Liver (tissue), 3 donors: ENCODE results near the gene BCHE.

Experiments used
- CTCF ChIP-seq: fragments of 150-350 bp; IDR thresholded peaks from 2 replicates; pipeline ENCODE4 v1.5.1; 2017; ENCODE audit warnings: improper control_type of control experiment, low read depth, low read length; ENCODE audit not compliant: missing input control
- JUND ChIP-seq, 2 donors: IDR thresholded peaks; 2 replicates each; pipeline ENCODE4 v1.6.1; 2016; ENCODE audit warnings: antibody characterized with exemption in 2 of 2
- RAD21 ChIP-seq, 2 donors: IDR thresholded peaks; 2 replicates each; pipeline ENCODE4 v1.6.1; 2016; ENCODE audit warnings: antibody characterized with exemption in 2 of 2, mild to moderate bottlenecking in 2 of 2
- SP1 ChIP-seq: IDR thresholded peaks from 2 replicates; pipeline ENCODE4 v1.6.1; 2018; ENCODE audit warnings: antibody characterized with exemption, mild to moderate bottlenecking
- TF ChIP-seq, protein P1 (sequence below): IDR thresholded peaks from 2 replicates; pipeline ENCODE4 v1.6.1; 2016; ENCODE audit warnings: antibody characterized with exemption
- TF ChIP-seq, protein P2 (sequence below): IDR thresholded peaks from 2 replicates; pipeline ENCODE4 v1.6.1; 2016; ENCODE audit warnings: antibody characterized with exemption
- donor health status: healthy.
- donor health status: healthy.

DNA sequence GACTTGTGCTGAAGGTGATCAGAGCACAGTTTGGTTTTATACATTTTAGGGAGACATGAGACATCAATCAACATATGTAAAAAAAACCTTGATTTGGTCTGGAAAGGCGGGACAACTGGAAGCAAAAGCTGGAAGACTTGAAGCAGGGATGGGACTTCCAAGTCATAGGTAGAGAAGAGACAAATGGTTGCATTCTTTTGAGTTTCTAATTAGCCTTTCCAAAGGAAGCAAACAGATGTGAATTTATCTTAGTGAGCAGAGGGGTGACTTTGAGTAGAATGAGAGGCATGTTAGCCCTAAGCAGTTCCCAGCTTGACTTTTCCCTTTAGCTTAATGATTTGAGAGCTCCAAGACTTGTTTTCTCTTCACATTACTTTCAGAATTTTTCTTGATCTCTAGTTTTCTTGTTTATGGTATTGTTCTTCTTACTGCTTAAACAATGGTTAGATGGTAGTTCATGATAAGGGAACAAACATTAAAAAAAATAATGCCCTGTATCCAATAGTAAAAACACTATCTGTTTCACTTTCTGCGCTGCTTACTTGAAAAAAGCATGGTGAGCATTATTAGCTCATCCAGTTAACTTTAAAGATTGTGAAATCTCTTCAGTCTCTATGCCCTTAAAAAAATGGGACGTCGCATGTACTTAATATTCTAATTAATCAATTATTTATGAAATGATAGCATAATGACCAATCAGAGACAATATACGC lies 48.5 kb upstream of the BCHE start:
- TF ChIP-seq, protein P1, sequence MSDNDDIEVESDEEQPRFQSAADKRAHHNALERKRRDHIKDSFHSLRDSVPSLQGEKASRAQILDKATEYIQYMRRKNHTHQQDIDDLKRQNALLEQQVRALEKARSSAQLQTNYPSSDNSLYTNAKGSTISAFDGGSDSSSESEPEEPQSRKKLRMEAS = no peak
- TF ChIP-seq CTCF = no peak
- TF ChIP-seq SP1 = no peak
- no peak for TF ChIP-seq RAD21 (IDR thresholded peaks at IDR 0.05)
- no peak for TF ChIP-seq JUND (IDR thresholded peaks at IDR 0.05)
- TF ChIP-seq, protein P2, sequence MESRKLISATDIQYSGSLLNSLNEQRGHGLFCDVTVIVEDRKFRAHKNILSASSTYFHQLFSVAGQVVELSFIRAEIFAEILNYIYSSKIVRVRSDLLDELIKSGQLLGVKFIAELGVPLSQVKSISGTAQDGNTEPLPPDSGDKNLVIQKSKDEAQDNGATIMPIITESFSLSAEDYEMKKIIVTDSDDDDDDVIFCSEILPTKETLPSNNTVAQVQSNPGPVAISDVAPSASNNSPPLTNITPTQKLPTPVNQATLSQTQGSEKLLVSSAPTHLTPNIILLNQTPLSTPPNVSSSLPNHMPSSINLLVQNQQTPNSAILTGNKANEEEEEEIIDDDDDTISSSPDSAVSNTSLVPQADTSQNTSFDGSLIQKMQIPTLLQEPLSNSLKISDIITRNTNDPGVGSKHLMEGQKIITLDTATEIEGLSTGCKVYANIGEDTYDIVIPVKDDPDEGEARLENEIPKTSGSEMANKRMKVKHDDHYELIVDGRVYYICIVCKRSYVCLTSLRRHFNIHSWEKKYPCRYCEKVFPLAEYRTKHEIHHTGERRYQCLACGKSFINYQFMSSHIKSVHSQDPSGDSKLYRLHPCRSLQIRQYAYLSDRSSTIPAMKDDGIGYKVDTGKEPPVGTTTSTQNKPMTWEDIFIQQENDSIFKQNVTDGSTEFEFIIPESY = no peak
